Neural progenitor cell (in vitro differentiated cells): Measurements from ENCODE around the gene GMDS. TPM values are rescaled to one million over a fixed set of nuclear protein-coding genes. Genes with fewer than 3 reads are reported as not detected.

ENCODE experiments used
- DNase-seq: peaks from one replicate; pipeline ENCODE4 v3.0.0-alpha.2; 2016; ENCODE audit warnings: low spot score
- H2AFZ ChIP-seq: fragments of 200-600 bp; sonication (generic); replicated peaks from 2 replicates; pipeline ENCODE4 v1.6.1; 2016; ENCODE audit warnings: antibody characterized with exemption
- H3F3A ChIP-seq: fragments of 200-600 bp; sonication (generic); 2 replicates; pipeline ENCODE4 v1.6.1; 2016; ENCODE audit warnings: antibody characterized with exemption, low read depth
- H3K27ac ChIP-seq: fragments of 200-600 bp; sonication (generic); 2 replicates; pipeline ENCODE4 v1.5.1; 2016; ENCODE audit warnings: mild to moderate bottlenecking
- H3K27me3 ChIP-seq: fragments of 200-600 bp; sonication (generic); 2 replicates; pipeline ENCODE4 v1.6.1; 2016; ENCODE audit warnings: mild to moderate bottlenecking, moderate library complexity
- H3K36me3 ChIP-seq: fragments of 200-600 bp; sonication (generic); 2 replicates; pipeline ENCODE4 v1.5.1; 2016
- H3K4me1 ChIP-seq: fragments of 200-600 bp; sonication (generic); 2 replicates; pipeline ENCODE4 v1.6.1; 2016; ENCODE audit warnings: mixed run types
- H3K4me2 ChIP-seq: fragments of 200-600 bp; sonication (generic); 2 replicates; pipeline ENCODE4 v1.6.1; 2016
- H3K4me3 ChIP-seq: fragments of 200-600 bp; sonication (generic); 2 replicates; pipeline ENCODE4 v1.5.1; 2016
- H3K79me2 ChIP-seq: fragments of 200-600 bp; sonication (generic); 2 replicates; pipeline ENCODE4 v1.6.1; 2016; ENCODE audit warnings: low read depth
- H3K9ac ChIP-seq: fragments of 200-600 bp; sonication (generic); 2 replicates; pipeline ENCODE4 v1.6.1; 2016
- H3K9me3 ChIP-seq: fragments of 200-600 bp; sonication (generic); 2 replicates; pipeline ENCODE4 v1.5.1; 2016; ENCODE audit warnings: low read depth
- H4K20me1 ChIP-seq: fragments of 200-600 bp; sonication (generic); 2 replicates; pipeline ENCODE4 v1.6.1; 2016; ENCODE audit warnings: low read depth
- H3K27ac Mint-ChIP-seq: 3 replicates; pipeline ENCODE4 v1.8.0; 2021; ENCODE audit warnings: mixed read lengths
- H3K27me3 Mint-ChIP-seq: 2 replicates; pipeline ENCODE4 v1.8.0; 2022; ENCODE audit warnings: low read depth, mild to moderate bottlenecking, inconsistent platforms, moderate library complexity, mixed read lengths; ENCODE audit not compliant: insufficient read depth
- H3K36me3 Mint-ChIP-seq: 3 replicates; pipeline ENCODE4 v1.8.0; 2021; ENCODE audit warnings: mixed read lengths
- H3K4me1 Mint-ChIP-seq: 3 replicates; pipeline ENCODE4 v1.8.0; 2021; ENCODE audit warnings: mixed read lengths
- H3K4me3 Mint-ChIP-seq: 3 replicates; pipeline ENCODE4 v1.8.0; 2021; ENCODE audit warnings: mild to moderate bottlenecking, moderate library complexity, mixed read lengths
- H3K9me3 Mint-ChIP-seq: 3 replicates; pipeline ENCODE4 v1.8.0; 2020; ENCODE audit warnings: mixed read lengths
- CTCF ChIP-seq: fragments of 200-600 bp; sonication (generic); IDR thresholded peaks from 2 replicates; pipeline ENCODE4 v1.5.1; 2017; ENCODE audit warnings: antibody characterized with exemption, mild to moderate bottlenecking
- EZH2 ChIP-seq: fragments of 200-600 bp; sonication (generic); IDR thresholded peaks from 2 replicates; pipeline ENCODE4 v1.6.1; 2017; ENCODE audit warnings: antibody characterized with exemption, mild to moderate bottlenecking, moderate library complexity
- EZH2phosphoT487 ChIP-seq: fragments of 200-600 bp; sonication (generic); IDR thresholded peaks from 2 replicates; pipeline ENCODE4 v1.6.1; 2017; ENCODE audit warnings: antibody characterized with exemption
- total RNA-seq: library from RNA; depleted of rRNA; stranded (reverse); fragments of >200 nt; gene quantifications from 2 replicates; pipeline ENCODE4 v1.2.3, GENCODE V29; 2015; ENCODE audit warnings: low replicate concordance

The GMDS gene
- total RNA-seq, 1 donor from 2014 or later: 22.6 TPM

DNA sequence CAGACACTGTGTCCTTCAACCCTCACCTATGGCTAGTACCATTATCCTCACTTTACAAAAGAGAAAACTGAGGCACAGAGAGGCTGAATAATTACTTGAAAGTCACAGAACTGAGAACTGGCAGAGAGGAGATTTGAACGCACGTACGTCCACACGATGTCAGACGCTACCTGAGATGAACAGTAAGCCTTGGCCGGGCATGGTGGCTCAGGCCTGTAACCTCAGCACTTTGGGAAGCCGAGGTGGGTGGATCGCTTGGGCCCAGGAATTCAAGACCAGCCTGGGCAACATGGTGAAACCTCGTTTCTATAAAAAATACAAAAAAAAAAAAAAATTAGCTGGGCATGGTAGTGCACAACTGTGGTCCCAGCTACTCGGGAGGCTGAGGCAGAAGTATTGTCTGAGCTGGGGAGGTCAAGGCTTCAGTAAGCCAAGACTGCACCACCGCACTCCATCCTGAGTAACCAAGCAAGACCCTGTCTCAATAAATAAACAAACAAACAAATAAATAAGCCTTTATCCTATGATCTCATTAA, 20.5 kb downstream of the GMDS start:
- no peaks in the 10 kb centered on the region for H3K36me3 ChIP-seq
- H3K79me2 ChIP-seq: no peaks in the 10 kb centered on the region
- Mint-ChIP-seq H3K4me3 (no peak overlapping the region), H3K4me1 (peaks cover 7% of the 10 kb centered on the region), H3K27me3 (peaks cover 3% of the 10 kb centered on the region), H3K36me3 (no peaks in the 10 kb centered on the region), H3K27ac (no peak overlapping the region), H3K9me3 (peaks cover 2% of the 10 kb centered on the region)
- peaks cover 15% of the 10 kb centered on the region for H3F3A ChIP-seq
- no peak overlapping the region for H3K27ac ChIP-seq
- H2AFZ ChIP-seq: no peak overlapping the region
- no peaks in the 10 kb centered on the region for H4K20me1 ChIP-seq
- TF ChIP-seq EZH2: no peak
- no peak for TF ChIP-seq CTCF
- no peak for TF ChIP-seq EZH2phosphoT487
- H3K9me3 ChIP-seq: no peaks in the 10 kb centered on the region
- H3K9ac ChIP-seq: no peak overlapping the region
- H3K4me1 ChIP-seq: peaks cover 21% of the 10 kb centered on the region
- no peaks in the 10 kb centered on the region for H3K27me3 ChIP-seq
- H3K4me2 ChIP-seq: no peak overlapping the region
- H3K4me3 ChIP-seq: no peak overlapping the region
- DNase-seq: no peak

GRCh38 chr6:2222275-2222842, 23.0 kb downstream of the GMDS start:
- H2AFZ ChIP-seq: no peak overlapping the region
- no peaks in the 10 kb centered on the region for H3K9me3 ChIP-seq
- Mint-ChIP-seq H3K27me3 (no peaks in the 10 kb centered on the region), H3K4me3 (no peak overlapping the region), H3K27ac (no peak overlapping the region), H3K4me1 (no peaks in the 10 kb centered on the region), H3K9me3 (no peaks in the 10 kb centered on the region), H3K36me3 (no peaks in the 10 kb centered on the region)
- peak overlapping the region; percentile 72 for H3K4me2 ChIP-seq
- no peaks in the 10 kb centered on the region for H3K36me3 ChIP-seq
- no peak for TF ChIP-seq CTCF
- no peak for TF ChIP-seq EZH2phosphoT487
- TF ChIP-seq EZH2: no peak
- H3K27me3 ChIP-seq: no peaks in the 10 kb centered on the region
- H3K27ac ChIP-seq: peak overlapping the region; percentile 73
- H3K4me1 ChIP-seq: peaks cover 17% of the 10 kb centered on the region
- H3F3A ChIP-seq: peaks cover 15% of the 10 kb centered on the region
- no peaks in the 10 kb centered on the region for H4K20me1 ChIP-seq
- no peak overlapping the region for H3K9ac ChIP-seq
- peak; percentile 53 for DNase-seq
- no peaks in the 10 kb centered on the region for H3K79me2 ChIP-seq
- peak overlapping the region; percentile 18 for H3K4me3 ChIP-seq

GRCh38 chr6:2221726-2222274, 23.6 kb downstream of the GMDS start:
- Mint-ChIP-seq H3K36me3 (no peaks in the 10 kb centered on the region), H3K9me3 (no peaks in the 10 kb centered on the region), H3K27me3 (no peaks in the 10 kb centered on the region), H3K27ac (no peak overlapping the region), H3K4me3 (no peak overlapping the region), H3K4me1 (no peaks in the 10 kb centered on the region)
- H3K4me1 ChIP-seq: peaks cover 17% of the 10 kb centered on the region
- H4K20me1 ChIP-seq: no peaks in the 10 kb centered on the region
- H3F3A ChIP-seq: peaks cover 15% of the 10 kb centered on the region
- H3K27me3 ChIP-seq: no peaks in the 10 kb centered on the region
- H2AFZ ChIP-seq: no peak overlapping the region
- no peak for DNase-seq
- no peak overlapping the region for H3K4me3 ChIP-seq
- H3K36me3 ChIP-seq: no peaks in the 10 kb centered on the region
- H3K79me2 ChIP-seq: no peaks in the 10 kb centered on the region
- H3K9ac ChIP-seq: no peak overlapping the region
- peak overlapping the region; percentile 72 for H3K4me2 ChIP-seq
- H3K27ac ChIP-seq: peak overlapping the region; percentile 73
- no peaks in the 10 kb centered on the region for H3K9me3 ChIP-seq
- no peak for TF ChIP-seq EZH2
- no peak for TF ChIP-seq CTCF
- no peak for TF ChIP-seq EZH2phosphoT487
